HCT116 (cell line): Measurements from ENCODE around the gene COG8. TPM values are rescaled to one million over a fixed set of nuclear protein-coding genes. Genes with fewer than 3 reads are reported as not detected.

ENCODE experiments used
- ATAC-seq: fragments of 200-7000 bp; cut with Tn5 transposase; 2 replicates; pipeline ENCODE4 v1.9.1; 2020; ENCODE audit warnings: mild to moderate bottlenecking, moderate library complexity
- BruUV-seq: library from RNA; stranded (reverse); fragments of 400-500 nt; replicated peaks from 2 replicates; lab custom pipeline; 2021; lab: Mats Ljungman, UMichigan
- CTCF ChIA-PET: fragments of 300-600 bp; sonication (Branson Sonifier 250); formaldehyde crosslinking; loops from one replicate; lab custom pipeline; 2021; ENCODE audit warnings: antibody characterized with exemption; lab: Charles Lee
- POLR2A ChIA-PET: fragments of 300-600, 350-600 bp; sonication (Branson Sonifier 250); formaldehyde crosslinking; loops from one replicate; lab custom pipeline; 2021; ENCODE audit warnings: antibody characterized with exemption; lab: Charles Lee
- RAD21 ChIA-PET, 2 experiments: fragments of 300-600 bp; sonication (Branson Sonifier 250); formaldehyde crosslinking; loops; one replicate each; lab custom pipeline; 2023; ENCODE audit warnings: low total read pairs in 2 of 2; ENCODE audit not compliant: uncharacterized antibody in 2 of 2, unreplicated experiment in 2 of 2, low non-redundant PET in 1 of 2; lab: Charles Lee
- DNase-seq: peaks from one replicate; pipeline ENCODE4 v3.0.0-alpha.2; 2010; ENCODE audit warnings: low read depth, low spot score
- H2AFZ ChIP-seq: fragments of 200-600 bp; shearing (Covaris generic), sonication (generic); 2 replicates; pipeline ENCODE4 v1.6.1; 2017; ENCODE audit warnings: low read depth, mixed run types, mixed read lengths, antibody characterized with exemption, low read length; ENCODE audit not compliant: poor library complexity, severe bottlenecking
- H3K27ac ChIP-seq: 2 replicates; pipeline ENCODE4 v1.5.1; 2012; ENCODE audit warnings: low read depth, low read length
- H3K27me3 ChIP-seq: fragments of 200-600 bp; sonication (generic); 2 replicates; pipeline ENCODE4 v1.6.1; 2016; ENCODE audit warnings: mixed run types, low read length, mixed read lengths; ENCODE audit not compliant: insufficient read depth
- H3K36me3 ChIP-seq, 2 experiments: fragments of 200-500 bp in 1 of 2; fragments of 200-600 bp in 1 of 2; sonication (Bioruptor generic) in 1 of 2; sonication (generic) in 1 of 2; 2 replicates each; pipeline versions ENCODE4 v1.5.1 to v1.6.1; 2014 to 2016; ENCODE audit warnings: low read length in 2 of 2, inconsistent platforms in 1 of 2, mixed read lengths in 1 of 2, mixed run types in 1 of 2; ENCODE audit not compliant: insufficient read depth in 2 of 2, control insufficient read depth in 1 of 2
- H3K4me1 ChIP-seq, 2 experiments: fragments of 200-600 bp in 1 of 2; sonication (generic) in 1 of 2; 2 replicates each; pipeline versions ENCODE4 v1.5.1 to v1.6.1; 2012 to 2017; ENCODE audit warnings: low read length in 2 of 2, inconsistent platforms in 1 of 2, mild to moderate bottlenecking in 1 of 2, mixed read lengths in 1 of 2, mixed run types in 1 of 2, moderate library complexity in 1 of 2; ENCODE audit not compliant: insufficient read depth in 2 of 2, control insufficient read depth in 1 of 2
- H3K4me2 ChIP-seq: fragments of 200-600 bp; sonication (generic); 2 replicates; pipeline ENCODE4 v1.6.1; 2017; ENCODE audit warnings: mixed run types, low read length, mixed read lengths
- H3K4me3 ChIP-seq, 2 experiments: fragments of 200-600 bp in 1 of 2; sonication (generic) in 1 of 2; replicated peaks in 1 of 2; 2 replicates each; pipeline ENCODE4 v1.5.1; 2011 to 2016; ENCODE audit warnings: low read length in 2 of 2, control low read depth in 1 of 2, low read depth in 1 of 2, mild to moderate bottlenecking in 1 of 2, mixed read lengths in 1 of 2, mixed run types in 1 of 2
- H3K79me2 ChIP-seq: fragments of 200-600 bp; sonication (generic); 2 replicates; pipeline ENCODE4 v1.6.1; 2017; ENCODE audit warnings: mild to moderate bottlenecking, mixed run types, low read length, moderate library complexity, mixed read lengths; ENCODE audit not compliant: insufficient read depth
- H3K9ac ChIP-seq: fragments of 200-600 bp; sonication (generic); 2 replicates; pipeline ENCODE4 v1.6.1; 2016; ENCODE audit warnings: low read length, mixed read lengths
- H3K9me2 ChIP-seq: fragments of 200-600 bp; sonication (generic), shearing (Covaris generic); 2 replicates; pipeline ENCODE4 v1.6.1; 2017; ENCODE audit warnings: mixed run types, mild to moderate bottlenecking, moderate library complexity; ENCODE audit not compliant: insufficient read depth
- H3K9me3 ChIP-seq, 2 experiments: fragments of 200-500 bp in 1 of 2; fragments of 200-600 bp in 1 of 2; sonication (Bioruptor generic) in 1 of 2; sonication (generic) in 1 of 2; 2 replicates each; pipeline ENCODE4 v1.6.1; 2014 to 2017; ENCODE audit warnings: low read length in 2 of 2, mixed read lengths in 2 of 2, inconsistent platforms in 1 of 2, low read depth in 1 of 2, mild to moderate bottlenecking in 1 of 2, mixed run types in 1 of 2, moderate library complexity in 1 of 2; ENCODE audit not compliant: control insufficient read depth in 1 of 2, insufficient read depth in 1 of 2
- H4K20me1 ChIP-seq: fragments of 200-600 bp; sonication (generic), shearing (Covaris generic); 2 replicates; pipeline ENCODE4 v1.6.1; 2017; ENCODE audit warnings: mixed run types, mild to moderate bottlenecking, moderate library complexity; ENCODE audit not compliant: insufficient read depth
- CBX3 ChIP-seq: IDR thresholded peaks from 2 replicates; pipeline ENCODE4 v1.6.1; 2012; ENCODE audit warnings: low read depth
- EGR1 ChIP-seq: IDR thresholded peaks from 2 replicates; pipeline ENCODE4 v1.6.1; 2012; ENCODE audit warnings: low read depth
- ELF1 ChIP-seq: IDR thresholded peaks from 2 replicates; pipeline ENCODE4 v1.6.1; 2012; ENCODE audit warnings: low read depth, borderline replicate concordance
- EZH2 ChIP-seq: fragments of 200-600 bp; sonication (generic); IDR thresholded peaks from 2 replicates; pipeline ENCODE4 v1.6.1; 2017; ENCODE audit warnings: antibody characterized with exemption, mixed run types
- FOSL1 ChIP-seq: IDR thresholded peaks from 2 replicates; pipeline ENCODE4 v1.6.1; 2012; ENCODE audit warnings: low read depth
- POLR2A ChIP-seq: IDR thresholded peaks from 2 replicates; pipeline ENCODE4 v1.7.0; 2011; ENCODE audit warnings: borderline replicate concordance; ENCODE audit not compliant: insufficient read depth, insufficient read length; ENCODE audit errors: extremely low read depth
- SIN3A ChIP-seq: IDR thresholded peaks from 2 replicates; pipeline ENCODE4 v1.6.1; 2012; ENCODE audit warnings: low read depth
- YY1 ChIP-seq: IDR thresholded peaks from 2 replicates; pipeline ENCODE4 v1.6.1; 2011; ENCODE audit warnings: low read length, low read depth, moderate library complexity, mild to moderate bottlenecking; ENCODE audit not compliant: insufficient replicate concordance; ENCODE audit errors: extremely low read depth
- intact Hi-C: fragments of 100-400 bp; cut with micrococcal nuclease; formaldehyde crosslinking; loops from 2 replicates; pipeline ENCODE4 v1.10.0; 2022
- total RNA-seq: library from RNA; stranded (reverse); gene quantifications from one replicate; pipeline ENCODE4 v1.2.1, GENCODE V29; 2021; ENCODE audit not compliant: unreplicated experiment
- TF ChIP-seq, protein P1 (sequence below): IDR thresholded peaks from 2 replicates; pipeline ENCODE4 v1.6.1; 2012
- TF ChIP-seq, protein P2 (sequence below), 3 experiments: fragments of 200-600 bp in 1 of 3; sonication (generic) in 1 of 3; IDR thresholded peaks in 2 of 3; conservative IDR thresholded peaks in 1 of 3; 2 replicates each; pipeline ENCODE4 v1.5.1; 2012 to 2017; ENCODE audit warnings: low read depth in 2 of 3, low read length in 2 of 3, antibody characterized with exemption in 1 of 3, borderline replicate concordance in 1 of 3, control low read depth in 1 of 3, mild to moderate bottlenecking in 1 of 3, mixed read lengths in 1 of 3, mixed run types in 1 of 3, moderate library complexity in 1 of 3; ENCODE audit not compliant: insufficient read depth in 1 of 3

Gene COG8
- total RNA-seq, 1 experiment from 2014 or later: 50.3 TPM

DNA sequence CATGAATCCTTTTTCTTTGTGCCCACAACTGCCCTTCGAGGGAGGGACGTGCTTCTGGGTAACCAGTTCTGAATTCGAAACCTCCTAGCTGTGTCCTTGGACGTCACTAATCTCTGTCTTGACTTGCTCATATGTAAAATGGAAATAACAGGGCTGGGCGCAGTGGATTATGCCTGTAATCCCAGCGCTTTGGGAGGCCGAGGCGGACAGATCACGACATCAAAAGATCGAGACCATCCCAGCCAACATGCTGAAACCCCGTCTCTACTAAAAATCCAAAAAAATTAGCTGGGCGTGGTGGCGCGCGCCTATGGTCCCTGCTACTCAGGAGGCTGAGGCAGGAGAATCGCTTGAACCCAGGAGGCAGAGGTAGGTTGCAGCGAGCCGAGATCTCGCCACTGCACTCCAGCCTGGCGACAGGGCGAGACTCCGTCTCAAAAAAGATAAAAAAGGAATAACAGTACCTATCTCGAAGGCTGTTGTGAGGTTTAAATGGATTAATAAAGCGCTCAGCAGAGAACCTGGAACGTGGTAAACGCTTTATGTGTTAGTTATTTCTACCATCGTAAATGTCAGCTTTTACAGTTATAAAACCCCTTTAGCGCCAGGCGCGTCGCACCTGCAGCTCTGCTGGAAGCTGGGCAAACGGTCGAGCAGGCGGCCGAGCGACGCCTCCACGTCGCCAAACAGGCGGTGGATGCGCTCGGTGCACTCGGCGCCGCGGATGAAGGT lies 641 bp downstream of the COG8 start (continued):
- TF ChIP-seq, protein P1, sequence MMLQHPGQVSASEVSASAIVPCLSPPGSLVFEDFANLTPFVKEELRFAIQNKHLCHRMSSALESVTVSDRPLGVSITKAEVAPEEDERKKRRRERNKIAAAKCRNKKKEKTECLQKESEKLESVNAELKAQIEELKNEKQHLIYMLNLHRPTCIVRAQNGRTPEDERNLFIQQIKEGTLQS: no peak
- TF ChIP-seq EZH2 (no peak), SIN3A (no peak), FOSL1 (no peak), POLR2A (no peak), EGR1 (no peak), YY1 (no peak), ELF1 (no peak)

DNA sequence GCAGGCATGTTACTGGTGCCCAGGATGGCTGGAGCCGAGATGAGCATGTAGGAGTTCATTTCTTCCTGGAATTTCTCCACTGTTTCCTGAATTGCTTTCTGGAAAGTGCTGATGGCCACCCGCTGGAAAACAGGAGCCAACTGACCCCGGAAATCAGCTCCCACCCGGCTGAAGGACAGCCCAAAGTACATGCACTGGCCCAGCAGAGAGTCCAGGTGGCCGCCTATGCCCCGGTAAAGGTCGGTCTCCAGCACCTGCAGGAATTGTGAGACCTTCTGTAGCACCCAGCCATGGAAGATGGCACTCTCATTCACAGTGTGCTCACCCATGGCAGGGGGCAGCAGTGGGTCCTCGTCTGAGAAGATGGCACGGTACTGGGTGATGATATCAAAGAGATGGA lies 4.7 kb downstream of the COG8 start:
- no peak for ATAC-seq
- H3K4me2 ChIP-seq: no peak overlapping the region
- H3K4me1 ChIP-seq: peaks cover 12 to 29% of the 10 kb centered on the region in 2 experiments
- H4K20me1 ChIP-seq: no peaks in the 10 kb centered on the region
- H3K9ac ChIP-seq: no peak overlapping the region
- H2AFZ ChIP-seq: no peak overlapping the region
- intact Hi-C loops: no loop called here
- RAD21 ChIA-PET: no interaction called here
- no peaks in the 10 kb centered on the region for H3K27me3 ChIP-seq
- BruUV-seq: no TSS peak
- H3K79me2 ChIP-seq: peaks cover 59% of the 10 kb centered on the region
- H3K9me3 ChIP-seq: no peaks in the 10 kb centered on the region
- H3K9me2 ChIP-seq: no peaks in the 10 kb centered on the region
- H3K27ac ChIP-seq: no peak overlapping the region
- TF ChIP-seq, protein P2, sequence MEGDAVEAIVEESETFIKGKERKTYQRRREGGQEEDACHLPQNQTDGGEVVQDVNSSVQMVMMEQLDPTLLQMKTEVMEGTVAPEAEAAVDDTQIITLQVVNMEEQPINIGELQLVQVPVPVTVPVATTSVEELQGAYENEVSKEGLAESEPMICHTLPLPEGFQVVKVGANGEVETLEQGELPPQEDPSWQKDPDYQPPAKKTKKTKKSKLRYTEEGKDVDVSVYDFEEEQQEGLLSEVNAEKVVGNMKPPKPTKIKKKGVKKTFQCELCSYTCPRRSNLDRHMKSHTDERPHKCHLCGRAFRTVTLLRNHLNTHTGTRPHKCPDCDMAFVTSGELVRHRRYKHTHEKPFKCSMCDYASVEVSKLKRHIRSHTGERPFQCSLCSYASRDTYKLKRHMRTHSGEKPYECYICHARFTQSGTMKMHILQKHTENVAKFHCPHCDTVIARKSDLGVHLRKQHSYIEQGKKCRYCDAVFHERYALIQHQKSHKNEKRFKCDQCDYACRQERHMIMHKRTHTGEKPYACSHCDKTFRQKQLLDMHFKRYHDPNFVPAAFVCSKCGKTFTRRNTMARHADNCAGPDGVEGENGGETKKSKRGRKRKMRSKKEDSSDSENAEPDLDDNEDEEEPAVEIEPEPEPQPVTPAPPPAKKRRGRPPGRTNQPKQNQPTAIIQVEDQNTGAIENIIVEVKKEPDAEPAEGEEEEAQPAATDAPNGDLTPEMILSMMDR (IDR thresholded peaks at IDR 0.05 in 2 of 3, conservative IDR thresholded peaks at IDR 0.05 in 1 of 3; ENCODE audit: borderline replicate concordance in 1 of 3, insufficient read depth in 1 of 3, low read depth in 2 of 3, low read length in 2 of 3): no peak
- TF ChIP-seq YY1 (no peak), EGR1 (no peak), CBX3 (no peak)
- DNase-seq: no peak
- POLR2A ChIA-PET: no interaction called here
- H3K36me3 ChIP-seq: peaks cover 18 to 38% of the 10 kb centered on the region in 2 experiments; a peak in 2 of 4 replicates
- no peak overlapping the region for H3K4me3 ChIP-seq
- CTCF ChIA-PET: no interaction called here
